Measurements from ENCODE around the gene INTS15.

GRCh38 chr7:6558837-6559236 is 31.0 kb upstream of the INTS15 start:
- no peak for TF ChIP-seq KLF16 (IDR thresholded peaks at IDR 0.05)
- no peak for TF ChIP-seq PATZ1 (CRISPR knock-in tag; IDR thresholded peaks at IDR 0.05; ENCODE audit: borderline replicate concordance)
- TF ChIP-seq EZH2 (IDR thresholded peaks at IDR 0.05; ENCODE audit: borderline replicate concordance, low read depth, low read length), result no peak
- TF ChIP-seq FOXM1 (IDR thresholded peaks at IDR 0.05; ENCODE audit: low read depth), result no peak
- TF ChIP-seq FOXM1 (CRISPR knock-in tag; IDR thresholded peaks at IDR 0.05; ENCODE audit: low read depth), result no peak
- TF ChIP-seq SMC3 (conservative IDR thresholded peaks at IDR 0.05; ENCODE audit: insufficient read depth, low read depth, low read length), result peak; percentile 37; the same call in 1 of the 2 replicates
- TF ChIP-seq BHLHE40 (IDR thresholded peaks at IDR 0.05; ENCODE audit: low read length), result no peak
- TF ChIP-seq REST (IDR thresholded peaks at IDR 0.05; ENCODE audit: borderline replicate concordance), result peak; percentile 51; the same call in 1 of the 2 replicates
- no peak for TF ChIP-seq REST (CRISPR knock-in tag; IDR thresholded peaks at IDR 0.05; ENCODE audit: low read depth)
- no peak for TF ChIP-seq IRF1 (CRISPR knock-in tag; IDR thresholded peaks at IDR 0.05; ENCODE audit: borderline replicate concordance)

Measured in K562 (cell line).